Parathyroid adenoma (tissue), 2 donors: ENCODE measurements around the gene CHST11.

Experiments
- H2AFZ ChIP-seq: fragments of 300-600 bp; sonication (generic); one replicate; pipeline ENCODE4 v1.7.0; 2017; ENCODE audit warnings: antibody characterized with exemption, mild to moderate bottlenecking
- H3K27ac ChIP-seq: fragments of 300-600 bp; sonication (generic); one replicate; pipeline ENCODE4 v1.7.0; 2017
- H3K27me3 ChIP-seq: fragments of 300-600 bp; sonication (generic); one replicate; pipeline ENCODE4 v1.7.0; 2017; ENCODE audit warnings: low read length; ENCODE audit not compliant: control insufficient read depth, insufficient read depth
- H3K36me3 ChIP-seq: fragments of 300-600 bp; sonication (generic); one replicate; pipeline ENCODE4 v1.7.0; 2017; ENCODE audit warnings: low read length; ENCODE audit not compliant: control insufficient read depth, insufficient read depth
- H3K4me1 ChIP-seq: fragments of 300-600 bp; sonication (generic); one replicate; pipeline ENCODE4 v1.7.0; 2017; ENCODE audit warnings: control low read depth
- H3K4me2 ChIP-seq: fragments of 300-600 bp; sonication (generic); one replicate; pipeline ENCODE4 v1.7.0; 2017; ENCODE audit warnings: low read length
- H3K4me3 ChIP-seq: fragments of 300-600 bp; sonication (generic); one replicate; pipeline ENCODE4 v1.7.0; 2017; ENCODE audit warnings: low read depth, low read length
- H3K79me2 ChIP-seq: fragments of 300-600 bp; sonication (generic); one replicate; pipeline ENCODE4 v1.7.0; 2017; ENCODE audit warnings: control low read depth
- H3K9ac ChIP-seq: fragments of 300-600 bp; sonication (generic); one replicate; pipeline ENCODE4 v1.7.0; 2017; ENCODE audit warnings: mild to moderate bottlenecking
- H3K9me3 ChIP-seq: fragments of 300-600 bp; sonication (generic); one replicate; pipeline ENCODE4 v1.7.0; 2017; ENCODE audit warnings: low read length; ENCODE audit not compliant: control insufficient read depth
- TF ChIP-seq, protein P1 (sequence below): fragments of 300-600 bp; sonication (generic); IDR thresholded peaks from one replicate; pipeline ENCODE4 v1.7.0; 2017; ENCODE audit warnings: antibody characterized with exemption, mild to moderate bottlenecking
- donor health status: primary hyperparathyroidism.

Gene CHST11

DNA sequence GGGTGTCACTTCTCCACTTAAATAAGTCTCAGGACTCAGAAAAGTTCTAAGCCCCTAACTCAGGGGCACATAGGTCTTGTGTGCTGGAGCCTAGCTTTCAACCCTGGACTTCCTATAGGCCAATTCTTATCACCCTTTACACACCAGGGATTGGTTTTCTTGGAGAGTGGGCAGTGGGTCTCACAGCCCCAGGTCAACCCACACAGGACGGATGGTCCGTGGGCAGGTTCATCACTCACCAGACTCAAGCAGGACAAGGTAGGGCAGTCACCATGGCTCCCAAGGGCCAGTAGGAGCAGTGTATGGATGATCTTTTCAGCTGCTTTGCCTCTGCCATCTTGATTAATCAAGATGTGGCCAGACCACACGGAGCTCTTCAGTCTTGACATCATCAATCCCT, 268.9 kb downstream of the CHST11 start:
- no peaks in the 10 kb centered on the region for H3K27me3 ChIP-seq
- H3K36me3 ChIP-seq = no peaks in the 10 kb centered on the region
- TF ChIP-seq, protein P1, sequence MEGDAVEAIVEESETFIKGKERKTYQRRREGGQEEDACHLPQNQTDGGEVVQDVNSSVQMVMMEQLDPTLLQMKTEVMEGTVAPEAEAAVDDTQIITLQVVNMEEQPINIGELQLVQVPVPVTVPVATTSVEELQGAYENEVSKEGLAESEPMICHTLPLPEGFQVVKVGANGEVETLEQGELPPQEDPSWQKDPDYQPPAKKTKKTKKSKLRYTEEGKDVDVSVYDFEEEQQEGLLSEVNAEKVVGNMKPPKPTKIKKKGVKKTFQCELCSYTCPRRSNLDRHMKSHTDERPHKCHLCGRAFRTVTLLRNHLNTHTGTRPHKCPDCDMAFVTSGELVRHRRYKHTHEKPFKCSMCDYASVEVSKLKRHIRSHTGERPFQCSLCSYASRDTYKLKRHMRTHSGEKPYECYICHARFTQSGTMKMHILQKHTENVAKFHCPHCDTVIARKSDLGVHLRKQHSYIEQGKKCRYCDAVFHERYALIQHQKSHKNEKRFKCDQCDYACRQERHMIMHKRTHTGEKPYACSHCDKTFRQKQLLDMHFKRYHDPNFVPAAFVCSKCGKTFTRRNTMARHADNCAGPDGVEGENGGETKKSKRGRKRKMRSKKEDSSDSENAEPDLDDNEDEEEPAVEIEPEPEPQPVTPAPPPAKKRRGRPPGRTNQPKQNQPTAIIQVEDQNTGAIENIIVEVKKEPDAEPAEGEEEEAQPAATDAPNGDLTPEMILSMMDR = no peak
- H3K9ac ChIP-seq = no peak overlapping the region
- H3K9me3 ChIP-seq = no peaks in the 10 kb centered on the region
- no peak overlapping the region for H3K27ac ChIP-seq
- no peak overlapping the region for H3K4me2 ChIP-seq
- H3K4me3 ChIP-seq = no peak overlapping the region
- H3K79me2 ChIP-seq = no peaks in the 10 kb centered on the region
- H3K4me1 ChIP-seq = no peaks in the 10 kb centered on the region
- H2AFZ ChIP-seq = no peak overlapping the region

DNA sequence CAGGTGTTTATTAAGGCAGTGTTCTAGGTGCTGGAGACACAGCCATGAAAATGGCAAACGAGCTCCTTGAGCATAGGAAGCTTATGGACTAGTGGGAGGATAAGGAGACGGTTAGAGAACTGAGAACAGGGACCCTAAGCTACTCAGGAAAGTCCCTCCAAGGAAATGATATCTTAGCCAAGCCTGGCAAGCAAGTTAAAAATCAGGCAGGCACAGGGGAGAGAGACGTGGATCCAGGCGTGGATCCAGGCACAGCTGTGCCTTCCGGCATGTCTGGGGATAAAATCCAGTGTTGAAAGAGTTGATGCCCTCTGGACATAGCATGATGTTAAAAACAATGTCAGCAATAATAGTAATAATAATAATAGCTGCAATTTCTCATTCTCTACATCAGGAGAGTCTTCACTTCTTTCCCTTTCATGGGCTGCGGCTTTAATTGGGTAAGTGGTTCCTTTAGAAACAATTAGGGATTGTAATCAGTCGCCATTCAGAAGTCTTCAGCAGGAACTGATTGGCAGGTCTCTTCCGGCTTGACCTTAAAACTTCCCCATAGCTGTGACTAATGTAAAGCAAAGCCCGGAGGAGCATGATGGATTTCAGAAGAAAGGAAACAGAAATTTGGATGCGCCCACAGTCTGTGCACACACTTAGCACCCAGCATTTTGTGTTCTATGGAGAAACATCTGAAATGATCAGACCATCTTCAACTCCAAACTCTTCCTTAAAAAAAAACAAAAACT, 271.1 kb downstream of the CHST11 start:
- no peak overlapping the region for H2AFZ ChIP-seq
- H3K9me3 ChIP-seq = no peaks in the 10 kb centered on the region
- H3K79me2 ChIP-seq = no peaks in the 10 kb centered on the region
- no peak overlapping the region for H3K27ac ChIP-seq
- TF ChIP-seq, protein P1 = no peak
- no peak overlapping the region for H3K9ac ChIP-seq
- no peak overlapping the region for H3K4me2 ChIP-seq
- H3K27me3 ChIP-seq = no peaks in the 10 kb centered on the region
- no peak overlapping the region for H3K4me3 ChIP-seq
- H3K36me3 ChIP-seq = no peaks in the 10 kb centered on the region
- H3K4me1 ChIP-seq = no peaks in the 10 kb centered on the region

DNA sequence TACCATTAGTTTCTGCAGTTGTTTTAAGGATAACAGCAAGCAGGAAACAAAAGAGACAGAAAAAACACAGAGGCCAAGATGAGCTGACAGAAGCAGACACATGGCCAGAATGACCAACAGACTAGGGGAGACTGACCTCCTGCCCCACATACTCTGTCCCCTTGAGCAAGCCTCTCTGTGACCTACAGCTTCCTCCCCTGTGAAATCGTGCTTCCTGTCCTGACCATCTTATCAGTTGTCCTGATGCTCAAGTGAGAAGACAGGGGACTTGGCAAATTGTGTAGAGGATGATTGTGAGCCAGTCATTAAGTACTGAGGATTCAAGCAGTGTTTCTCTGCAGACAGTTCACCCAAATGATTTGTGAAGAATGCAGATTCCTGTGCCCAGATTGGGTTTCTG, 272.3 kb downstream of the CHST11 start:
- no peak overlapping the region for H3K4me3 ChIP-seq
- no peaks in the 10 kb centered on the region for H3K36me3 ChIP-seq
- H2AFZ ChIP-seq = no peak overlapping the region
- no peaks in the 10 kb centered on the region for H3K79me2 ChIP-seq
- H3K4me2 ChIP-seq = no peak overlapping the region
- TF ChIP-seq, protein P1 = no peak
- H3K9ac ChIP-seq = no peak overlapping the region
- H3K9me3 ChIP-seq = no peaks in the 10 kb centered on the region
- H3K27ac ChIP-seq = no peak overlapping the region
- H3K27me3 ChIP-seq = no peaks in the 10 kb centered on the region
- peaks cover 2% of the 10 kb centered on the region for H3K4me1 ChIP-seq

DNA sequence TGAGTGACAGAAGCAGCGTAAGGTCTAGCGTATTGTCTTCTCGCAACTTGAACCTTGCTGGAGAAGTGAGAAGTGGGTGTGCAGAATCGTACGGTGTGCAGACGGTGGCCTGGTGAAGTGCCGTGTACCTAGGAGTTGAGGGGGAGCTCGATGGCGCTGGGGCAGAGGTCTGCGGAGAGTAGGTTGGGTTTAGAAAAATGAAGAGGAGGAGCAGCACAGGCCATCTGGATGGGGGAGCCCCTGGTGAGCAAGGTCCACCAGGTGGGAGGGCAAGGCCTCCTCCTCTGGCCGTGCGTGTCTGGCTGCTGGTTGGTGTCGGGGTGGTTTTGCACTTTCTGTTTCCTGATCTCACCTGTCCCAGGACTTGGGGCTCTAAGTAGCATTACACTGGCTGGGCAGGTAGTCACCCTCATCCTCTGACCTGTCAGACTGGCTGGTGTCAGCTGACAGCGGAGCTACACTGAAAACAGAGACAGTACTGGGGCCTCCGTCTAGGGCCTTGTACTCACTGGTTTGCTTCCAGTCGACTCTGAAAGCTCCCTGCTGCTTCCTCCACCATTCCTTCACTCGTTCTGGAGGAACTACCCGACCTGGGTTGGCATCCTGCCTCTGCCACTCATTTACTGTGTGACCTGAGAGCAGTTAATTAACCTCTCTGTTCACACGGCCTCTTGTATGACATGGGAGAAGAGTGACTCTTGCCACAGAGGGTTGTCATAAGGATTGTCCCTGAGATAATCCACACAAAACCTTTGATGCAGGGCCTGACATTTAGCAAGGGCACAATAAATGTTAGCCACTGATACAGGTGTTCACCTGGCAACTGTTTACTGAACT, 273.1 kb downstream of the CHST11 start:
- Histone ChIP-seq H3K4me2 (no peak overlapping the region), H3K79me2 (no peaks in the 10 kb centered on the region), H3K27me3 (no peaks in the 10 kb centered on the region), H2AFZ (no peak overlapping the region), H3K9me3 (no peaks in the 10 kb centered on the region), H3K36me3 (no peaks in the 10 kb centered on the region), H3K4me1 (peaks cover 6% of the 10 kb centered on the region), H3K27ac (no peak overlapping the region), H3K4me3 (no peak overlapping the region), H3K9ac (no peak overlapping the region)
- TF ChIP-seq, protein P1 = no peak
